GM12878 (cell line): ENCODE measurements around the gene TACSTD2. TPM values are rescaled to one million over a fixed set of nuclear protein-coding genes. Genes with fewer than 3 reads are reported as not detected.

Source experiments
- ATAC-seq: fragments of 200-7000 bp; cut with Tn5 transposase; 3 replicates; pipeline ENCODE4 v1.9.1; 2020; ENCODE audit warnings: mild to moderate bottlenecking, moderate library complexity
- BruUV-seq: library from RNA; stranded (reverse); fragments of 400-500 nt; replicated peaks from 2 replicates; lab custom pipeline; 2021; lab: Mats Ljungman, UMichigan
- CTCF ChIA-PET: fragments of 300-600 bp; sonication (Branson Sonifier 250); formaldehyde crosslinking; extraction: SDS; loops from one replicate; lab custom pipeline; 2021; ENCODE audit warnings: inconsistent platforms; lab: Yijun Ruan, JAX
- POLR2A ChIA-PET: fragments of 350-600 bp; formaldehyde crosslinking; extraction: SDS; loops from one replicate; lab custom pipeline; 2021; ENCODE audit warnings: inconsistent platforms; lab: Charles Lee
- RAD21 ChIA-PET: fragments of 300-600 bp; sonication (Branson Sonifier 250); formaldehyde crosslinking; loops from one replicate; lab custom pipeline; 2023; ENCODE audit warnings: antibody characterized with exemption; ENCODE audit not compliant: unreplicated experiment; lab: Charles Lee
- SMC1A ChIA-PET: fragments of 300-600 bp; sonication (Branson Sonifier 250); formaldehyde crosslinking; loops from one replicate; lab custom pipeline; 2023; ENCODE audit not compliant: unreplicated experiment, uncharacterized antibody; lab: Charles Lee
- DNase-seq: peaks from one replicate; pipeline ENCODE4 v3.0.0-alpha.2; 2011; ENCODE audit warnings: low read depth, low spot score
- FAIRE-seq: peaks from 3 replicates; lab custom pipeline; 2011; peaks lifted over from hg19 to GRCh38; lab: Jason Lieb, UNC
- H2AFZ ChIP-seq: 2 replicates; pipeline ENCODE4 v1.6.0; 2011; ENCODE audit warnings: low read depth, low read length, control low read depth; ENCODE audit not compliant: control insufficient read depth
- H3K27ac ChIP-seq: 2 replicates; pipeline ENCODE4 v1.5.1; 2011; ENCODE audit warnings: control low read depth; ENCODE audit not compliant: control insufficient read depth, insufficient read depth
- H3K27me3 ChIP-seq, 2 experiments: replicated peaks in 1 of 2; 2 replicates each; pipeline versions ENCODE4 v1.6.0 to v1.6.1; 2011; ENCODE audit warnings: low read length in 1 of 2; ENCODE audit not compliant: control insufficient read depth in 2 of 2, insufficient read depth in 2 of 2
- H3K36me3 ChIP-seq, 2 experiments: 2 replicates each; pipeline ENCODE4 v1.5.1; 2011; ENCODE audit warnings: low read length in 1 of 2; ENCODE audit not compliant: control insufficient read depth in 2 of 2, insufficient read depth in 2 of 2
- H3K4me1 ChIP-seq: 2 replicates; pipeline ENCODE4 v1.6.1; 2011; ENCODE audit warnings: mild to moderate bottlenecking, low read length, moderate library complexity, mixed read lengths; ENCODE audit not compliant: control insufficient read depth, insufficient read depth
- H3K4me2 ChIP-seq: 2 replicates; pipeline ENCODE4 v1.6.0; 2011; ENCODE audit warnings: control low read depth; ENCODE audit not compliant: control insufficient read depth, insufficient read depth
- H3K4me3 ChIP-seq: fragments of 200-600 bp; sonication (generic); 2 replicates; pipeline ENCODE4 v1.5.1; 2016
- H3K79me2 ChIP-seq: 2 replicates; pipeline ENCODE4 v1.6.0; 2011; ENCODE audit warnings: low read length; ENCODE audit not compliant: control insufficient read depth, insufficient read depth
- H3K9ac ChIP-seq: 2 replicates; pipeline ENCODE4 v1.8.0; 2011; ENCODE audit warnings: low read length, control low read depth, mixed read lengths; ENCODE audit not compliant: control insufficient read depth, insufficient read depth
- H3K9me3 ChIP-seq: replicated peaks from 3 replicates; pipeline ENCODE4 v1.5.1; 2011; ENCODE audit warnings: mild to moderate bottlenecking, low read length; ENCODE audit not compliant: control insufficient read depth, insufficient read depth
- H4K20me1 ChIP-seq: 2 replicates; pipeline ENCODE4 v1.6.0; 2011; ENCODE audit not compliant: control insufficient read depth, insufficient read depth
- E4F1 ChIP-seq: fragments of 450-650 bp; IDR thresholded peaks from 2 replicates; pipeline ENCODE4 v1.6.1; 2018; ENCODE audit warnings: borderline replicate concordance, mild to moderate bottlenecking; ENCODE audit not compliant: partially characterized antibody
- ELK1 ChIP-seq: IDR thresholded peaks from 2 replicates; pipeline ENCODE4 v1.6.1; 2012; ENCODE audit warnings: low read depth, low read length, improper control_type of control experiment
- FOXK2 ChIP-seq: fragments of 450-650 bp; IDR thresholded peaks from 2 replicates; pipeline ENCODE4 v1.6.1; 2017; ENCODE audit warnings: mild to moderate bottlenecking, moderate library complexity
- HCFC1 ChIP-seq: fragments of 150-350 bp; IDR thresholded peaks from 2 replicates; pipeline ENCODE4 v1.6.1; 2014; ENCODE audit warnings: low read length
- HDGF ChIP-seq: fragments of 450-650 bp; IDR thresholded peaks from 2 replicates; pipeline ENCODE4 v1.6.1; 2016; ENCODE audit warnings: antibody characterized with exemption
- IKZF1 ChIP-seq: fragments of 450-650 bp; conservative IDR thresholded peaks from 2 replicates; pipeline ENCODE4 v1.6.1; 2017; ENCODE audit warnings: antibody characterized with exemption, mild to moderate bottlenecking
- MLLT1 ChIP-seq: fragments of 450-650 bp; IDR thresholded peaks from 2 replicates; pipeline ENCODE4 v1.6.1; 2016; ENCODE audit warnings: mild to moderate bottlenecking
- MYC ChIP-seq: IDR thresholded peaks from 2 replicates; pipeline ENCODE4 v1.6.1; 2011; ENCODE audit warnings: mild to moderate bottlenecking, low read length, moderate library complexity, inconsistent platforms; ENCODE audit not compliant: insufficient read depth, insufficient replicate concordance, insufficient read length, severe bottlenecking
- NFIC ChIP-seq: IDR thresholded peaks from 2 replicates; pipeline ENCODE4 v1.6.1; 2012; ENCODE audit warnings: low read depth, mild to moderate bottlenecking, inconsistent platforms, low read length, moderate library complexity
- TBL1XR1 ChIP-seq: IDR thresholded peaks from 2 replicates; pipeline ENCODE4 v1.6.1; 2012; ENCODE audit warnings: low read depth, low read length, improper control_type of control experiment
- WGBS: methylation state at CpG from one replicate; pipeline ENCODE4 v1.1.6; 2016; ENCODE audit warnings: low lambda C conversion rate; ENCODE audit not compliant: insufficient replicate concordance, insufficient coverage; ENCODE audit errors: missing lambda C conversion rate; 5-methylcytosine and 5-hydroxymethylcytosine counted together
- in situ Hi-C: fragments of 300-500 bp; cut with MboI; formaldehyde crosslinking; loops from 9 replicates; pipeline ENCODE4 v1.14.3; 2018; ENCODE audit warnings: mixed read lengths
- intact Hi-C: fragments of 100-400 bp; cut with micrococcal nuclease; formaldehyde crosslinking; loops from one replicate; pipeline ENCODE4 v1.14.2; 2022; ENCODE audit not compliant: unreplicated experiment
- polyA plus RNA-seq, 11 experiments: library from polyadenylated mRNA; depleted of rRNA in 4 of 11; unstranded in 6 of 11; stranded (reverse) in 5 of 11; fragments of >200 nt; fragmentation: Nextera tagmentation in 4 of 11; fragmentation: Illumina TruSeq in 1 of 11; extraction: Ambion mirVana in 4 of 11; extraction: Trizol in 1 of 11; gene quantifications; 1 replicate in 1 of 11; 2 replicates in 10 of 11; pipeline versions ENCODE4 v1.2.1 to v1.2.3, GENCODE V29; 2011 to 2016; ENCODE audit warnings: inconsistent platforms in 2 of 11, missing spikeins in 2 of 11, low read depth in 1 of 11
- total RNA-seq, 4 experiments: library from RNA; depleted of rRNA in 3 of 4; stranded (reverse); fragments of >200 nt in 3 of 4; fragmentation: Illumina TruSeq in 1 of 4; extraction: Trizol in 1 of 4; gene quantifications; 2 replicates each; pipeline versions ENCODE4 v1.2.1 to v1.2.3, GENCODE V29; 2013 to 2021

Gene TACSTD2
- total and polyA plus RNA-seq, 10 of the 15 experiments (the other 5 are each of a cell fraction or from before 2014, with no cell fraction given): 0.56 to 9.4 (median 3.7) TPM

GRCh38 chr1:58597076-58597475 lies 20.0 kb upstream of the TACSTD2 start:
- H3K9me3 ChIP-seq: no peaks in the 10 kb centered on the region
- ChIA-PET CTCF (no interaction called here), POLR2A (no interaction called here), SMC1A (interaction anchor here (1.0 kb wide), 1 partner anchor 24 kb away, joined by 4 read pairs; no protein-coding TSS in a partner anchor), RAD21 (no interaction called here)
- intact Hi-C loops: no loop called here
- H3K36me3 ChIP-seq: no peaks in the 10 kb centered on the region
- no peak for ATAC-seq
- H2AFZ ChIP-seq: no peak overlapping the region
- no peak for FAIRE-seq
- TF ChIP-seq NFIC (no peak), ELK1 (no peak), FOXK2 (no peak), HCFC1 (no peak), TBL1XR1 (no peak), IKZF1 (no peak), MYC (no peak), E4F1 (no peak), HDGF (no peak), MLLT1 (no peak)
- no peak overlapping the region for H3K4me3 ChIP-seq
- in situ Hi-C loops: loop anchor here (5.0 kb wide), 1 partner anchor 50 kb away; no protein-coding TSS in a partner anchor
- no peak overlapping the region for H3K9ac ChIP-seq
- no peak overlapping the region for H3K4me2 ChIP-seq
- peaks cover 2% of the 10 kb centered on the region; the same call in 1 of the 2 replicates for H3K4me1 ChIP-seq
- no peak for DNase-seq
- no peaks in the 10 kb centered on the region; the same call in 1 of the 2 replicates for H4K20me1 ChIP-seq
- WGBS: 69% methylated on average over 9 of the region's 9 CpGs
- H3K79me2 ChIP-seq: no peaks in the 10 kb centered on the region
- BruUV-seq: no TSS peak
- no peak overlapping the region for H3K27ac ChIP-seq
- H3K27me3 ChIP-seq: no peaks in the 10 kb centered on the region
